A549 (cell line): ENCODE measurements around the gene PRKCD.

Source experiments
- BHLHE40 ChIP-seq: IDR thresholded peaks from 2 replicates; pipeline ENCODE4 v1.6.1; 2012; ENCODE audit warnings: low read depth, low read length, inconsistent platforms
- CTCF ChIP-seq: fragments of >200 bp; sonication (Bioruptor Twin); formaldehyde crosslinking; IDR thresholded peaks from 3 replicates; pipeline ENCODE4 v1.5.1; 2016
- EP300 ChIP-seq, 2 experiments: fragments of >200 bp; sonication (Bioruptor Twin); formaldehyde crosslinking; IDR thresholded peaks; 2 replicates in 1 of 2; 3 replicates in 1 of 2; pipeline ENCODE4 v1.6.1; 2016 to 2017
- GATA3 ChIP-seq: IDR thresholded peaks from 2 replicates; pipeline ENCODE4 v1.6.1; 2012; ENCODE audit warnings: borderline replicate concordance
- MAX ChIP-seq: IDR thresholded peaks from 2 replicates; pipeline ENCODE4 v1.6.1; 2012
- POLR2A ChIP-seq: IDR thresholded peaks from 2 replicates; pipeline ENCODE4 v1.6.1; 2012; ENCODE audit warnings: mild to moderate bottlenecking, low read length
- POLR2AphosphoS2 ChIP-seq: conservative IDR thresholded peaks from 2 replicates; pipeline ENCODE4 v1.6.1; 2012; ENCODE audit warnings: low read length, improper control_type of control experiment, inconsistent platforms
- REST ChIP-seq: fragments of 200-600 bp; sonication (generic); IDR thresholded peaks from 2 replicates; pipeline ENCODE4 v1.6.1; 2016; ENCODE audit warnings: antibody characterized with exemption, mild to moderate bottlenecking, moderate library complexity
- RFX5 ChIP-seq: fragments of 450-650 bp; IDR thresholded peaks from 2 replicates; pipeline ENCODE4 v1.7.1; 2014; ENCODE audit warnings: antibody characterized with exemption, mild to moderate bottlenecking, moderate library complexity
- SMC3 ChIP-seq: fragments of >200 bp; sonication (Bioruptor Twin); formaldehyde crosslinking; IDR thresholded peaks from 3 replicates; pipeline ENCODE4 v1.6.1; 2018; ENCODE audit warnings: inconsistent platforms

GRCh38 chr3:53230789-53231188 lies 69.8 kb downstream of the PRKCD start:
- no peak for TF ChIP-seq SMC3
- no peak for TF ChIP-seq CTCF
- no peak for TF ChIP-seq RFX5
- no peak for TF ChIP-seq GATA3
- no peak for TF ChIP-seq MAX
- TF ChIP-seq REST: no peak
- TF ChIP-seq BHLHE40: no peak
- TF ChIP-seq EP300 (IDR thresholded peaks at IDR 0.05): no peak
- no peak for TF ChIP-seq POLR2AphosphoS2
- TF ChIP-seq POLR2A: no peak
